Measurements from ENCODE around the gene IDUA. TPM values are rescaled to one million over a fixed set of nuclear protein-coding genes. Genes with fewer than 3 reads are reported as not detected.
"Not testable (repeated sequence)": the region's sequence is repeated elsewhere in the genome, so short reads cannot be mapped to it uniquely, and the experiment has no call there.

The IDUA gene
- total RNA-seq, 1 donor from 2014 or later: 34.3 TPM

DNA sequence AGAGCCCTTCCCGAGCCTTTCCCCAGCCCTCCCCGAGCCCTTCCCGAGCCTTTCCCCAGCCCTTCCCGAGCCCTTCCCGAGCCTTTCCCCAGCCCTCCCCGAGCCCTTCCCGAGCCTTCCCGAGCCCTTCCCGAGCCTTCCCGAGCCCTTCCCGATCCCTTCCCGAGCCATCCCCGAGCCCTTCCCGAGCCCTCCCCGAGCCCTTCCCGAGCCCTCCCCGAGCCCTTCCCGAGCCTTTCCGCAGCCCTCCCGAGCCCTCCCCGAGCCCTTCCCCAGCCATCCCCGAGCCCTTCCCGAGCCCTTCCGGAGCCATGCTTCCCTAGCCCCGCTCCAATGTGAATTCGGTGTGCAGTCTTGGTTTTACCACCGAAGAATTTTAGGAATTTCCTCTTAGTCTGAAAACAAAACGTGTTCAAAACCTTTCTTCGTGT is 59.8 kb downstream of the IDUA start:
- DNase-seq (ENCODE audit: low spot score); H3K4me3 Mint-ChIP-seq; H3K9me3 Mint-ChIP-seq; H3K36me3 Mint-ChIP-seq (ENCODE audit: low read depth); H3K27ac Mint-ChIP-seq; intact Hi-C loops (cut with micrococcal nuclease); H3K4me1 Mint-ChIP-seq (ENCODE audit: low read depth): not testable (repeated sequence)
- H3K27me3 Mint-ChIP-seq (ENCODE audit: insufficient read depth): peaks cover 16% of the 10 kb centered on the region

- peaks cover 4% of the 10 kb centered on the region for H3K9me3 Mint-ChIP-seq
- H3K27ac Mint-ChIP-seq: no peak overlapping the region
- intact Hi-C loops (cut with micrococcal nuclease): no loop called here
- H3K27me3 Mint-ChIP-seq (ENCODE audit: insufficient read depth): peaks cover 20% of the 10 kb centered on the region
- no peaks in the 10 kb centered on the region for H3K4me1 Mint-ChIP-seq (ENCODE audit: low read depth)
- no peak overlapping the region for H3K4me3 Mint-ChIP-seq
- H3K36me3 Mint-ChIP-seq (ENCODE audit: low read depth): no peaks in the 10 kb centered on the region
- DNase-seq (ENCODE audit: low spot score): no peak
Measured at GRCh38 chr4:1047106-1047975, 60.5 kb downstream of the IDUA start.

DNA sequence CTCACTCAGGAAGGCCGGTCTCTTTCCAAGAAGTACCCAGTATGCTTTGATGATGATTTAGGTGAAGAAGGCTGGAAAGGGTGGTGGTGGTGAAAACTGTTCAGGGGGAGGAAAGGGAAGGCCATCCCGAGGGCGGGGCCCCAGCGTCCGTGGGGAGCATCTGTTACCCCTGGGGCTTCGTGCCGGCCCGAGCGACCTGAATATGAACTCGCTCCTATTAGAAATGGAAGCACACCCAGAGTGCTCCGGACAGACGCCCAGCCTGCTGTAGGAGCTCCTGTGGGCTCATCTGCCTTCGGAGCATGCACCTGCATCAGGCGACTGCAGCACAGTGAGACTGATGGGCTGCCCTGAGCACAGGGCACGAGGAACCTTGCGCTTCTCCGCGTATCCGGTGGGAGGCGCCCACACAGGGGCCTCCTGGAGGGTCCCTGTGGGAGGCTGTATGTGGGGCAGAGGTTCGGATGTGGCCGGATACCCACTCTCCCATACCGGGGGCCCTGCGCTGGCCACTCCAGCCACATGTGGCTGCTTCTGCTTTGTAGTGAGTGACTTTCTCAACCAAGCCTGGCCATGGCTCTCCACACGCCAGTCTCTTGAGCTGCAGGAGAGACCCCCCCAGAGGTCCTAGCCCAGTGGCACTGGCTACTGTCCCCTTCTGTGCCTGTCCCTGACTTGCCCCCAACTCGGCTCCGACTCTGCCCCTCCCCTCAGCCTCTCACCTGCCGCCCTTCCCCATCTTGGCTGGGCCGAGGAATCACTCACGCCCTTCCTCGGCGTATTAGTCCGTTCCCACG is 61.3 kb downstream of the IDUA start:
- Mint-ChIP-seq H3K36me3 (ENCODE audit: low read depth) (no peaks in the 10 kb centered on the region), H3K4me3 (no peak overlapping the region), H3K27ac (no peak overlapping the region), H3K9me3 (peaks cover 2% of the 10 kb centered on the region), H3K4me1 (ENCODE audit: low read depth) (no peaks in the 10 kb centered on the region), H3K27me3 (ENCODE audit: insufficient read depth) (peaks cover 22% of the 10 kb centered on the region)
- intact Hi-C loops (cut with micrococcal nuclease): no loop called here
- no peak for DNase-seq (ENCODE audit: low spot score)

GRCh38 chr4:1048773-1049590 is 62.1 kb downstream of the IDUA start:
- no peak for DNase-seq (ENCODE audit: low spot score)
- H3K9me3 Mint-ChIP-seq: no peaks in the 10 kb centered on the region
- peaks cover 27% of the 10 kb centered on the region for H3K27me3 Mint-ChIP-seq (ENCODE audit: insufficient read depth)
- no peaks in the 10 kb centered on the region for H3K4me1 Mint-ChIP-seq (ENCODE audit: low read depth)
- H3K4me3 Mint-ChIP-seq: no peak overlapping the region
- intact Hi-C loops (cut with micrococcal nuclease): no loop called here
- no peaks in the 10 kb centered on the region for H3K36me3 Mint-ChIP-seq (ENCODE audit: low read depth)
- H3K27ac Mint-ChIP-seq: no peak overlapping the region

DNA sequence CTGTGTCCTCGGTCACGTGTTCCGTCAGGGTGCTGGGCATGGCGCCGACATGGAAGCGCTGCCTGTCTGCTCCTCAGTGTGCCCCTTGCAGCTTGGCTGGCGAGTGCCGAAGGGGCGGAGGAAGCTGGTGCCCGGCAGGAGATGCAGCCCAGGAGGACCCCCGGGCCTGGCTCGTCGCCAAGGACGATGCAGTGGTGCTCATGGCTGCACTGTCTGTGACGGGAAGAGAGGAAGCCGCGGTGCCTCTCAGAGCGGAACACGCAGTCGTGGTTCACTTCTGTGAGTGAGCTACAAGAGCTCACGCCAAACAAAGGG is 62.7 kb downstream of the IDUA start:
- intact Hi-C loops (cut with micrococcal nuclease): no loop called here
- Mint-ChIP-seq H3K27me3 (ENCODE audit: insufficient read depth) (peaks cover 28% of the 10 kb centered on the region), H3K9me3 (no peaks in the 10 kb centered on the region), H3K36me3 (ENCODE audit: low read depth) (no peaks in the 10 kb centered on the region), H3K4me1 (ENCODE audit: low read depth) (no peaks in the 10 kb centered on the region), H3K27ac (no peak overlapping the region), H3K4me3 (no peak overlapping the region)
- no peak for DNase-seq (ENCODE audit: low spot score)

- Mint-ChIP-seq H3K27ac (no peak overlapping the region), H3K4me1 (ENCODE audit: low read depth) (peaks cover 2% of the 10 kb centered on the region), H3K27me3 (ENCODE audit: insufficient read depth) (peaks cover 25% of the 10 kb centered on the region), H3K9me3 (no peaks in the 10 kb centered on the region), H3K36me3 (ENCODE audit: low read depth) (no peaks in the 10 kb centered on the region), H3K4me3 (no peak overlapping the region)
- no peak for DNase-seq (ENCODE audit: low spot score)
- intact Hi-C loops (cut with micrococcal nuclease): no loop called here
Measured at GRCh38 chr4:1050486-1051213, 63.8 kb downstream of the IDUA start.

DNA sequence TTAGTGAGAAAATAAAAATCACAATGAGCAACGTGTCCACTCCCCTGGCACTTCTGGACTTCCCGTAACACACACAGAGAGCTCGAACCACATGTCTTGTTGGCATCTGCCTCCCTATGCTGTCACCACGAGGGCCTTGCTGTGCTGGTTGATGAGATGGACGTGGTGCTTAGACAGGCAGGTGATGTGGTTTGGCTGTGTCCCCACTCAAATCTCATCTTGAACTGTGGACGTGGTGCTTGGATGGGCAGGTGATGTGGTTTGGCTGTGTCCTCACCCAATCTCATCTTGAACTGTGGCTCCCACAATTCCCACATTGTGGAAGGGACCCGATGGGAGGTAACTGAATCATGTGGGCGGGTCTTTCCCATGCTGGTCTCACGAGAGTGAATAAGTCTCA is 64.6 kb downstream of the IDUA start:
- DNase-seq (ENCODE audit: low spot score): no peak
- intact Hi-C loops (cut with micrococcal nuclease): no loop called here
- Mint-ChIP-seq H3K4me3 (no peak overlapping the region), H3K36me3 (ENCODE audit: low read depth) (no peaks in the 10 kb centered on the region), H3K9me3 (no peaks in the 10 kb centered on the region), H3K27ac (no peak overlapping the region), H3K4me1 (ENCODE audit: low read depth) (peaks cover 9% of the 10 kb centered on the region), H3K27me3 (ENCODE audit: insufficient read depth) (peaks cover 25% of the 10 kb centered on the region)

DNA sequence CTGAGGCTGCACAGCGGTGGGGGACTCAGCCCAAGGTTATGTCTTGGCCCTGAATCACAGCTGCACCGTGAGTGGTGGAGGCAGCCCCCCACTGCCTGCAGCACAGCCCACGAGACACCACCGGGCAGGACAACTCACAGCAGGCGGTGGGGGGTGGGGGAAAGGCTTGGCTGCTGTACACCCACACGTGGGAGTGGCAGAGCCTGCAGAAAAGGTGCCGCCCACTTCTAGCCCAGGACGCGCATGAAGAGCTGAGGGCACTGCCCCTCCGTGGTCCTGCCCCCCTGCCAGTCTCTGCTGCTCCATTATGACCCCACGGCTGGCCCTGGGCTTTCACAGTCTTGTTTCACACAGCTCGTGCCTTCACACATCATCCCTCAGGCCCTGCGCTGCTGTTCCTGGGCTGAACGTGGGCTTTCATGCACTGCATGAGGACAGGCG is 65.4 kb downstream of the IDUA start:
- no peak for DNase-seq (ENCODE audit: low spot score)
- H3K4me1 Mint-ChIP-seq (ENCODE audit: low read depth): peaks cover 9% of the 10 kb centered on the region
- no peaks in the 10 kb centered on the region for H3K36me3 Mint-ChIP-seq (ENCODE audit: low read depth)
- no peak overlapping the region for H3K27ac Mint-ChIP-seq
- peaks cover 23% of the 10 kb centered on the region for H3K27me3 Mint-ChIP-seq (ENCODE audit: insufficient read depth)
- no peak overlapping the region for H3K4me3 Mint-ChIP-seq
- H3K9me3 Mint-ChIP-seq: no peaks in the 10 kb centered on the region
- intact Hi-C loops (cut with micrococcal nuclease): no loop called here

DNA sequence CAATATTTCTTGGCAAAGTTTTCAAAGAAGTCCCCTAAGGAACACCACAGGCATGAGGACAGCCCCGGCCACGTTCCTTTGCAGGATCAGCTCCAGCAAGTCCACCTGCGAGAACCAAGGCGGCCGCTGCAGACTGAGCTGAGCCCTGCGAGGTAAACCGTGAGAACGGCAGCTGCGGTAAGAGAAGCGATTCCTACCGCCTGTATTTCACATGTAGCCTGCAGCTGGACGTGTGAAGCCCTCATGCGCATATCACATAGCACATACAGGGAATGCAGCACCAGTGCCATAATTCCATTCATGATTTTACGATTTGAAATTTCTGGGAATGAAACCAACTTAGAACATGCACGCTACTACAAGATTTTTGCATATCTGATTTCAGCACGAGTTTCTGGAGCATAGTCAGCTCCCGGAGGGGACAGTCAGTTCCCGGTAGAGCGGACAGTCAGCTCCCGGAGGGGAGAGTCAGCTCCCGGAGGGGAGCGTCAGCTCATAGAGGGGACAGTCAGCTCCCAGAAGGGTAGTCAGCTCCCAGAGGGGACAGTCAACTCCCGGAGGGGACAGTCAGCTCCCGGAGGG is 66.3 kb downstream of the IDUA start:
- no peak for DNase-seq (ENCODE audit: low spot score)
- intact Hi-C loops (cut with micrococcal nuclease): no loop called here
- peaks cover 17% of the 10 kb centered on the region for H3K27me3 Mint-ChIP-seq (ENCODE audit: insufficient read depth)
- no peak overlapping the region for H3K27ac Mint-ChIP-seq
- H3K36me3 Mint-ChIP-seq (ENCODE audit: low read depth): no peaks in the 10 kb centered on the region
- H3K9me3 Mint-ChIP-seq: no peaks in the 10 kb centered on the region
- no peak overlapping the region for H3K4me3 Mint-ChIP-seq
- H3K4me1 Mint-ChIP-seq (ENCODE audit: low read depth): peaks cover 9% of the 10 kb centered on the region

- intact Hi-C loops (cut with micrococcal nuclease); H3K4me3 Mint-ChIP-seq; H3K36me3 Mint-ChIP-seq (ENCODE audit: low read depth); H3K27ac Mint-ChIP-seq; DNase-seq (ENCODE audit: low spot score); H3K4me1 Mint-ChIP-seq (ENCODE audit: low read depth); H3K9me3 Mint-ChIP-seq: not testable (repeated sequence)
- peaks cover 14% of the 10 kb centered on the region for H3K27me3 Mint-ChIP-seq (ENCODE audit: insufficient read depth)
Measured at GRCh38 chr4:1053891-1054290, 67.0 kb downstream of the IDUA start.

Measured in activated T-helper 1 cell treated with anti-CD3 and anti-CD28 coated beads, Interleukin-12 subunit alpha, Interleukin-12 subunit beta, Interleukin-2, Interleukin-4 antibody, amounts not matched to agents 30 ng/mL and 10 ng/mL and 1 ng/mL, durations not matched to agents 14 hours and 24 hours and 36 hours (primary cell).